GM21381 (cell line): Measurements from ENCODE around the gene OGFOD3.
"Not testable (repeated sequence)": the region's sequence is repeated elsewhere in the genome, so short reads cannot be mapped to it uniquely, and the experiment has no call there.

Experiments used
- ATAC-seq: cut with Tn5 transposase; IDR thresholded peaks from one replicate; pipeline ENCODE4 v1.9.1; 2021; ENCODE audit warnings: mild to moderate bottlenecking, moderate library complexity; ENCODE audit not compliant: unreplicated experiment

The OGFOD3 gene

GRCh38 chr17:82377924-82378740 lies 40.3 kb downstream of the OGFOD3 start:
- ATAC-seq = no peak

DNA sequence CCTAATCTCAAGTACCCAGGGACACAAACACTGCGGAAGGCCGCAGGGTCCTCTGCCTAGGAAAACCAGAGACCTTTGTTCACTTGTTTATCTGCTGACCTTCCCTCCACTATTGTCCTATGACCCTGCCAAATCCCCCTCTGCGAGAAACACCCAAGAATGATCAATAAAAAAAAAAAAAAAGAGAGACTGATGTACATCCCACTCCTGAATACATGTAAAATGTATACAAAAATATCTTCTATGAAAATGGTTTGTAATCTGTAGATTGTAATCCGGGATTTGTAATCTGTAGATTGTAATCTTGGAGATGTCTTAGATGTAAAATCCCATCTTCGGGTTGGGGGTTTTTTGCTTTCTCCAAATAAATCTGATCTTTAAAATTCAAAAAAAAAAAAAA lies 41.1 kb downstream of the OGFOD3 start:
- ATAC-seq = not testable (repeated sequence)

DNA sequence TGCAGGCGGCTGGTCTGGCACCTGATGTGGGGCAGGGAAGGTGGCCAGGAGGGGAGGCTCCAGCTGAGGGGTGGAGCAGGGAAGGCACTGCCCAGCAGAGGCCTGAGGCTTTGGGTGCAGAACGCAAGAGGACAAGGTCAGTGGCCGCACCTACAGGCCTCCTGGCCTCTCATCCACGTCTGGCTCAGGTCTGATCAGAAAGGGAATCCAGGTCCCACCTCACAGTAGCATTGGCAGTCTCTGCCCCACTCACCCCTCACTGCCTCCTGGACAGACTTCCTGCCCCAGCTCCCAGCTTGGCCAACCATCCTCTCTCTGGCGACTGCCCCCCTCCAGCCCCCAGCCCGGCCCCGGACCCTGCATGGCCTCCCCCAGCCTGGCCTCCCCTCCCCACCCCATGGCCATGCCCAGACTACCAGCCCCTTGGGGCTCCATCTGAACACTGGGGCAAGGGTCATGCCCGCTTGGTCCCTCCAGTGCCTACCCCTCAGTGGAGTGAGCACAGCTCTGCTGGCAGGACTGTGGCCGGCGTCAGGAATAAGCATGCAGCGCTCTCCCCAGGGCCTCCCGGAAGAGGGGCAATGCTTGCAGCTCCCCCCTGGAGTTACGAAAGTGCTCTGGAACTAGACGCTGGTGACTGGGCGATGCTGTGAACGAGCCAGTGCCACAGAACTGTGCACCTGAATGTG lies 42.2 kb downstream of the OGFOD3 start:
- no peak for ATAC-seq

DNA sequence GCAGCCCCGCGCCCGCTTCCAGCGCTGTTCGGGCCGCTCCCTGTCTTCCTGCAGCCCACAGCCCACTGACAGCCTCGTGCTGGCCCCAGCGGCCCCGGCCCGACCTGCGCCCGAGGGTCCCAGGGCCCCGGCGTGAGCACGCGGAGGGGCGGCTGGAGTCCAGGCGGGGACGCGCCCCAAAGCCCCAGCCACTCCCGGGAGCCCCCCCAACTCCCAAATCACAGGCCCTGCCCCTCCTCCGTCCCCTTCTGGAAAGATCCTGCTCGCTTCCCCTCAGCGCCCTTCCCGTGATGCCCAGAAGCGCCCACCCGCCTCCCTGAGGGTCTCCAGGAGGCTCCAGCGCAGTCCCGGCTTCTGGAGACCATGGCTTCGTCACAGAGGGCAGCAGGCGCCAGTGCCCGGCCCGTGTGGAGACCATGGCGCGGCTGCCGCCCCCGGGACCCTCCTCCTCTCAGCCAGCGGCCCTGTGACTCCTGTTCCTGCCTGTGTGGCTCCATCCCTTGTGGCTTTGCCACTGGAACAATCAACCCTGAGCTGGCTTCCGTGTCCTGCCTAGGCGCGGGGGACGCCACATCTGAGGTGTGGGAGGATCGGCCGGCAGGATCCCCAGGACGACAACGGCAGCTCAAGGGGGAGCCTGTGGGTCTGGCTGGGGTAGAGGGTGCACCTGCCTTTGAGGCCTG lies 42.9 kb downstream of the OGFOD3 start:
- no peak for ATAC-seq

- ATAC-seq = no peak
These were observed 43.6 kb downstream of the OGFOD3 start for GRCh38 chr17:82374626-82375331.

- ATAC-seq = no peak
These were observed 44.4 kb downstream of the OGFOD3 start for GRCh38 chr17:82373731-82374625.

DNA sequence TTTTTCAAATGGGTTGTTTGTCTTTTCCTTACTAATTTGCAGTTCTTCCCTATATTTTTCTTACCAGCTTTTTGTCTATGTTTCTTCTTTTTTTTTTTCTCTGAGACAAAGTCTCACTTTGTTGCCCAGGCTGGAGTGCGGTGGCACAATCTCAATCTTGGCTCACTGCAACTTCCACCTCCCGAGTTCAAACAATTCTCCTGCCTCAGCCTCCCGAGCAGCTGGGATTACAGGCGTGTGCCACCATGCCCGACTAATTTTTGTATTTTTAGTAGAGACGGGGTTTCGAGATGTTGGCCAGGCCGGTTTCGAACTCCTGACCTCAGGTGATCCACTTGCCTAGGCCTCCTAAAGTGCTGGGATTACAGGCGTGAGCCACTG lies 45.3 kb downstream of the OGFOD3 start:
- ATAC-seq = not testable (repeated sequence)

- ATAC-seq = no peak
These were observed 45.9 kb downstream of the OGFOD3 start for GRCh38 chr17:82372249-82373071.

GRCh38 chr17:82371333-82372248 lies 46.8 kb downstream of the OGFOD3 start, which contains the start of gene UTS2R:
TSS of gene UTS2R (plus strand) at chr17:82371765. CDS start at chr17:82374325, 2,560 bp downstream.
- ATAC-seq = no peak

GRCh38 chr17:82370471-82371332 lies 47.7 kb downstream of the OGFOD3 start:
- ATAC-seq = no peak

- ATAC-seq = no peak
These were observed 49.2 kb downstream of the OGFOD3 start for GRCh38 chr17:82369211-82369610.

DNA sequence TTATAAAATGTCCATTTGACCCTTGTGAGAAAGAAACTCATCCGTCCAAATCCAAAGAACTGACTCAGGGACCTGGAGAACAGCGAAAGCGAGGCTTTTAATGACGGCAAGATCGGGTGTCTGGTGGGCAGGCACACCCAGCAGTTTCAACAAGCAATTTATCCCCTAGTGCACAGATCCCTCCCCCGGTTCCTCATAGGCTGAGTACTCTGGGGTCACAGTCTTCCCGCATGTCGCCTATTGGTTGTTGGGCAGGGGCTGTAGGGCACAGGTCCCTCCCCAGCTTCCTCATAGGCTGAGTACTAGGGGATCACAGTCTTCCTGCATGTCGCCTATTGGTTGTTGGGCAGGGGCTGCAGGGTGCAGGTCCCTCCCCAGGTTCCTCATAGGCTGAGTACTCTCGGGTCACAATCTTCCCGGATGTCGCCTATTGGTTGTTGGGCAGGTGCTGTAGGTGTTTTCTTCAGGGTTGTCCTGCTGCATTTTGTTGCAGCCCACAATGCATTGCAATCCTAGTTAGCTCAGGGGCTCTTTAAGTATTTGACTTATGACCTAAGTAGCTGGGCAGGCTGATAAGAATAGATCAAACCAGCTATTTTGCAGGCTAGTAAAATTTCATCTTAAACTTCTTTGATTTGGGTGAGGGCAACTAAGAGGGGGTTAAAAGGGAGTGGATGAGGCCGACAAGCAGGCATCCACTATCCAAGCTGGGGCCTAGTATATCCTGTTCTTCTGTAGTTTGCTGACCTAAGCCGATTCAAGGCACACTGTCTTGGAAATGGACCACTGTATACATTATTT lies 50.5 kb downstream of the OGFOD3 start:
- ATAC-seq = no peak

GRCh38 chr17:82366749-82367148 lies 51.6 kb downstream of the OGFOD3 start:
- no peak for ATAC-seq

GRCh38 chr17:82365606-82366295 lies 52.6 kb downstream of the OGFOD3 start:
- ATAC-seq = no peak

DNA sequence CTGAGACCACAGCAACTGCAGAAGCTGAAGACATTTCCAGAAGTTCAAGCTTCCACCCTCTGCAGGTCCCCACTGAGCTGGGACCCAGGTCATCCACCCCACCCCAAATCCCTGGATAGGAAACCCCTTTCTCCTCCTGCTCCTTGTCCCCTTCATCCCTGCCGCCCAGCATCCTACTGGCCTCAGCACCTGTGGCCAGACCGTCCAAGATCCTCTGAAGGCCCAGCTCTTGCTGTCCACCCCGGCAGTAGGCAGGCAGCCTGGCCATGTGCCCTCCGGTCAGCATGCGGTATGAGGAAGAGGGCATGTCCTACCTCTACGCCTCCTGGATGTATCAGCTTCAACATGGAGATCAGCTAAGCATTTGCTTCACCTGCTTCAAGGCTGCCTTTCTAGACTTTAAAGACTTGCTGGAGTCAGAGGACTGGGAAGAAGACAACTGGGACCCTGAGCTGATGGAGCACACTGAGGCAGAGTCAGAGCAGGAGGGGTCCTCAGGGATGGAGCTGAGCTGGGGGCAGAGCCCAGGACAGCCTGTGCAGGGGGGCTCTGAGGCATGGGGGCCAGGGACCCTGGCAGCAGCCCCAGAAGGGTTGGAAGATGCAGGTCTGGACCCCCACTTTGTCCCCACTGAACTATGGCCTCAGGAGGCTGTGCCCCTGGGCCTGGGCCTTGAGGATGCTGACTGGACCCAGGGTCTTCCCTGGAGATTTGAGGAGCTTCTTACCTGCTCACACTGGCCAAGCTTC lies 56.3 kb downstream of the OGFOD3 start:
- no peak for ATAC-seq
